ENCODE data around the gene RIMS4. TPM values are rescaled to one million over a fixed set of nuclear protein-coding genes. Genes with fewer than 3 reads are reported as not detected.
"Not testable (repeated sequence)": the region's sequence is repeated elsewhere in the genome, so short reads cannot be mapped to it uniquely, and the experiment has no call there.

The RIMS4 gene
- total and polyA plus RNA-seq, 9 of the 15 experiments (the other 6 are each of a cell fraction or from before 2014, with no cell fraction given): 0.04 TPM; not detected in 8

- H3K9me1 ChIP-seq (ENCODE audit: control insufficient read depth, insufficient read depth, low read length); CTCF ChIA-PET (ENCODE audit: low intra/inter-chr PET ratio); in situ Hi-C loops (cut with MboI); DNase-seq (ENCODE audit: extremely low read depth in 1 of 4, low spot score in 3 of 4); H4K20me1 ChIP-seq (replicated peaks; ENCODE audit: control insufficient read depth, insufficient read depth, low read length); FAIRE-seq; H3K4me3 ChIP-seq; H3K9ac ChIP-seq (ENCODE audit: insufficient read depth in 1 of 2, low read depth in 2 of 2, low read length in 2 of 2); H3K9me3 ChIP-seq (replicated peaks; ENCODE audit: control insufficient read depth, insufficient read depth, low read depth, low read length); H3K36me3 ChIP-seq (ENCODE audit: control insufficient read depth, insufficient read depth, low read length); H3K4me2 ChIP-seq (ENCODE audit: insufficient read depth, low read length); H3K27ac ChIP-seq (ENCODE audit: extremely low read depth, low read depth, low read length); BruUV-seq (replicated peaks); H3K27me3 ChIP-seq (ENCODE audit: control insufficient read depth in 2 of 2, insufficient read depth in 2 of 2, low read length in 2 of 2); H3K4me1 ChIP-seq (replicated peaks in 1 of 2; ENCODE audit: control insufficient read depth in 2 of 2, insufficient read depth in 2 of 2, low read length in 2 of 2); ATAC-seq; POLR2A ChIA-PET; H2AFZ ChIP-seq (ENCODE audit: low read depth, low read length); H3K79me2 ChIP-seq (ENCODE audit: control insufficient read depth, insufficient read depth, low read length); intact Hi-C loops (cut with micrococcal nuclease): not testable (repeated sequence)
- 0% methylated on average over 6 of the region's 6 CpGs for WGBS (ENCODE audit: insufficient coverage, low coverage, missing lambda C conversion rate)
Observed at GRCh38 chr20:44821576-44821975, 11.2 kb upstream of the RIMS4 start.

GRCh38 chr20:44819936-44820335 is 9.6 kb upstream of the RIMS4 start:
- no peak for FAIRE-seq
- no TSS peak for BruUV-seq (replicated peaks)
- no peak for TF ChIP-seq NBN (IDR thresholded peaks at IDR 0.05; ENCODE audit: low read depth)
- no peak for TF ChIP-seq NFE2L1 (tag; IDR thresholded peaks at IDR 0.05; ENCODE audit: borderline replicate concordance, low read depth)
- TF ChIP-seq, protein P1, sequence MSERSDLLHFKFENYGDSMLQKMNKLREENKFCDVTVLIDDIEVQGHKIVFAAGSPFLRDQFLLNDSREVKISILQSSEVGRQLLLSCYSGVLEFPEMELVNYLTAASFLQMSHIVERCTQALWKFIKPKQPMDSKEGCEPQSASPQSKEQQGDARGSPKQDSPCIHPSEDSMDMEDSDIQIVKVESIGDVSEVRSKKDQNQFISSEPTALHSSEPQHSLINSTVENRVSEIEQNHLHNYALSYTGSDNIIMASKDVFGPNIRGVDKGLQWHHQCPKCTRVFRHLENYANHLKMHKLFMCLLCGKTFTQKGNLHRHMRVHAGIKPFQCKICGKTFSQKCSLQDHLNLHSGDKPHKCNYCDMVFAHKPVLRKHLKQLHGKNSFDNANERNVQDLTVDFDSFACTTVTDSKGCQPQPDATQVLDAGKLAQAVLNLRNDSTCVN (CRISPR knock-in tag; IDR thresholded peaks at IDR 0.05): no peak
- no peak for TF ChIP-seq CXXC5 (CRISPR knock-in tag; IDR thresholded peaks at IDR 0.05)
- TF ChIP-seq, protein P2, sequence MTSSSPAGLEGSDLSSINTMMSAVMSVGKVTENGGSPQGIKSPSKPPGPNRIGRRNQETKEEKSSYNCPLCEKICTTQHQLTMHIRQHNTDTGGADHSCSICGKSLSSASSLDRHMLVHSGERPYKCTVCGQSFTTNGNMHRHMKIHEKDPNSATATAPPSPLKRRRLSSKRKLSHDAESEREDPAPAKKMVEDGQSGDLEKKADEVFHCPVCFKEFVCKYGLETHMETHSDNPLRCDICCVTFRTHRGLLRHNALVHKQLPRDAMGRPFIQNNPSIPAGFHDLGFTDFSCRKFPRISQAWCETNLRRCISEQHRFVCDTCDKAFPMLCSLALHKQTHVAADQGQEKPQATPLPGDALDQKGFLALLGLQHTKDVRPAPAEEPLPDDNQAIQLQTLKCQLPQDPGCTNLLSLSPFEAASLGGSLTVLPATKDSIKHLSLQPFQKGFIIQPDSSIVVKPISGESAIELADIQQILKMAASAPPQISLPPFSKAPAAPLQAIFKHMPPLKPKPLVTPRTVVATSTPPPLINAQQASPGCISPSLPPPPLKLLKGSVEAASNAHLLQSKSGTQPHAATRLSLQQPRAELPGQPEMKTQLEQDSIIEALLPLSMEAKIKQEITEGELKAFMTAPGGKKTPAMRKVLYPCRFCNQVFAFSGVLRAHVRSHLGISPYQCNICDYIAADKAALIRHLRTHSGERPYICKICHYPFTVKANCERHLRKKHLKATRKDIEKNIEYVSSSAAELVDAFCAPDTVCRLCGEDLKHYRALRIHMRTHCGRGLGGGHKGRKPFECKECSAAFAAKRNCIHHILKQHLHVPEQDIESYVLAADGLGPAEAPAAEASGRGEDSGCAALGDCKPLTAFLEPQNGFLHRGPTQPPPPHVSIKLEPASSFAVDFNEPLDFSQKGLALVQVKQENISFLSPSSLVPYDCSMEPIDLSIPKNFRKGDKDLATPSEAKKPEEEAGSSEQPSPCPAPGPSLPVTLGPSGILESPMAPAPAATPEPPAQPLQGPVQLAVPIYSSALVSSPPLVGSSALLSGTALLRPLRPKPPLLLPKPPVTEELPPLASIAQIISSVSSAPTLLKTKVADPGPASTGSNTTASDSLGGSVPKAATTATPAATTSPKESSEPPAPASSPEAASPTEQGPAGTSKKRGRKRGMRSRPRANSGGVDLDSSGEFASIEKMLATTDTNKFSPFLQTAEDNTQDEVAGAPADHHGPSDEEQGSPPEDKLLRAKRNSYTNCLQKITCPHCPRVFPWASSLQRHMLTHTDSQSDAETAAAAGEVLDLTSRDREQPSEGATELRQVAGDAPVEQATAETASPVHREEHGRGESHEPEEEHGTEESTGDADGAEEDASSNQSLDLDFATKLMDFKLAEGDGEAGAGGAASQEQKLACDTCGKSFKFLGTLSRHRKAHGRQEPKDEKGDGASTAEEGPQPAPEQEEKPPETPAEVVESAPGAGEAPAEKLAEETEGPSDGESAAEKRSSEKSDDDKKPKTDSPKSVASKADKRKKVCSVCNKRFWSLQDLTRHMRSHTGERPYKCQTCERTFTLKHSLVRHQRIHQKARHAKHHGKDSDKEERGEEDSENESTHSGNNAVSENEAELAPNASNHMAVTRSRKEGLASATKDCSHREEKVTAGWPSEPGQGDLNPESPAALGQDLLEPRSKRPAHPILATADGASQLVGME (CRISPR knock-in tag; IDR thresholded peaks at IDR 0.05): no peak
- no peak for TF ChIP-seq ZNF75A (CRISPR knock-in tag; IDR thresholded peaks at IDR 0.05)
- TF ChIP-seq IRF2 (CRISPR knock-in tag; IDR thresholded peaks at IDR 0.05): no peak

More at GRCh38 chr20:44819936-44820335, 9.6 kb upstream of the RIMS4 start:
- Histone ChIP-seq H3K27ac (ENCODE audit: extremely low read depth, low read depth, low read length) (no peak overlapping the region), H3K27me3 (ENCODE audit: control insufficient read depth in 2 of 2, insufficient read depth in 2 of 2, low read length in 2 of 2) (peaks cover 7 to 9% of the 10 kb centered on the region in 2 experiments; a peak in 3 of 5 replicates), H3K79me2 (ENCODE audit: control insufficient read depth, insufficient read depth, low read length) (no peaks in the 10 kb centered on the region), H3K9me3 (replicated peaks; ENCODE audit: control insufficient read depth, insufficient read depth, low read depth, low read length) (no peaks in the 10 kb centered on the region; the same call in 1 of the 2 replicates), H3K4me1 (replicated peaks in 1 of 2; ENCODE audit: control insufficient read depth in 2 of 2, insufficient read depth in 2 of 2, low read length in 2 of 2) (no peaks in the 10 kb centered on the region; a peak in 1 of 5 replicates), H4K20me1 (replicated peaks; ENCODE audit: control insufficient read depth, insufficient read depth, low read length) (no peaks in the 10 kb centered on the region; the same call in 1 of the 2 replicates), H3K9me1 (ENCODE audit: control insufficient read depth, insufficient read depth, low read length) (no peaks in the 10 kb centered on the region), H3K4me3 (no peak overlapping the region), H3K9ac (ENCODE audit: insufficient read depth in 1 of 2, low read depth in 2 of 2, low read length in 2 of 2) (no peak overlapping the region), H2AFZ (ENCODE audit: low read depth, low read length) (no peak overlapping the region), H3K4me2 (ENCODE audit: insufficient read depth, low read length) (no peak overlapping the region), H3K36me3 (ENCODE audit: control insufficient read depth, insufficient read depth, low read length) (no peaks in the 10 kb centered on the region)
- in situ Hi-C loops (cut with MboI) (no loop called here), intact Hi-C loops (cut with micrococcal nuclease) (no loop called here)
- WGBS (ENCODE audit: insufficient coverage, low coverage, missing lambda C conversion rate): 0% methylated on average over 4 of the region's 4 CpGs
- ATAC-seq: no peak
- CTCF ChIA-PET (ENCODE audit: low intra/inter-chr PET ratio): no interaction called here
- DNase-seq (ENCODE audit: extremely low read depth in 1 of 4, low spot score in 3 of 4): no peak
- POLR2A ChIA-PET: no interaction called here
